Measurements from ENCODE around the gene VSTM2L. TPM values are rescaled to one million over a fixed set of nuclear protein-coding genes. Genes with fewer than 3 reads are reported as not detected.

The VSTM2L gene
- total and polyA plus RNA-seq, 9 donors, result 0.12 to 23.0 (median 0.36) TPM; not detected in 2

DNA sequence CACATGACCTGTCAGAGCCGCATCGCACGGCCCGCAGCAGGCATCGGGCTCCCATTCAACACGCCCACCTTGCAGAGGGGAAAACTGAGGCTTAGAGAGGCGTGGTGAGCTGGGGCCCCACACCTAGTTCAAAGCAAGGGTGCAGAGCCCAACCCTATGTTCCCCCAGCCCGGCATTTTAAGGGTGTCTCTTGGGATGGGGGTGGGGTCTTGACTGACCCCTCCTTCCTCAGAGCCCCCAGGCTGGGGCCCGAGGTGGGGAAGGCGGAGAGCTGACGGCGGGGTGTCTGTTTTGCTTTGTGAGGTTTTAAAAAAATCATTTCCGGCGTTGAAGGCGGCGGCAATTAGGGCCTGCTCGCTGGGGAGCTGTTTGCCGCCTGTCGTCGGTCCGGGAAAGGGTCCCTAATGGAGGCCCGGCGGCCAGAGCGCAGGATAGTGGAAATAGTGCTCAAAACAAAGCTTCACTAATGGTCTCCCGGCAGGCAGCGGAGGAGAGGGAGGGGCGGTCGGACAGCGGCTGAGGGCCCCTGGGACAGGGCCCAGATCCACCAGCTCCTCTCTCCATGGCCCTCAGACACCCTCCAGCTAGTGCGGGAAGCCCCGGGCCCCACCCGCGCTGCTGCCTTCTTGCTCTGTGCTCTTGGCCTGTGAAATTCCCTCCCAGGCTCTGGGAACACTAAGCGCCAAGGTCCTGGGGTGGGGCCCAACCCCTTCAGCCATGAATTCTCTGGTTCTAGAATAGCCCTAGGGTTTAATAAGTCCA, 11.9 kb downstream of the VSTM2L start:
- no peaks in the 10 kb centered on the region for H3K27me3 ChIP-seq
- TF ChIP-seq CTCF (IDR thresholded peaks at IDR 0.05) (no peak), POLR2A (IDR thresholded peaks at IDR 0.05) (no peak), EP300 (IDR thresholded peaks at IDR 0.05) (no peak)
- no peaks in the 10 kb centered on the region for H3K36me3 ChIP-seq
- H3K4me3 ChIP-seq, result peak overlapping the region; percentile 8
- no peaks in the 10 kb centered on the region for H3K4me1 ChIP-seq (ENCODE audit: insufficient read depth)
- no peak for DNase-seq
- intact Hi-C loops (cut with DNase I), result no loop called here
- H3K9me3 ChIP-seq, result no peaks in the 10 kb centered on the region
- H3K27ac ChIP-seq, result no peak overlapping the region
- 3% methylated on average over 34 of the region's 34 CpGs for WGBS, 3 donors

DNA sequence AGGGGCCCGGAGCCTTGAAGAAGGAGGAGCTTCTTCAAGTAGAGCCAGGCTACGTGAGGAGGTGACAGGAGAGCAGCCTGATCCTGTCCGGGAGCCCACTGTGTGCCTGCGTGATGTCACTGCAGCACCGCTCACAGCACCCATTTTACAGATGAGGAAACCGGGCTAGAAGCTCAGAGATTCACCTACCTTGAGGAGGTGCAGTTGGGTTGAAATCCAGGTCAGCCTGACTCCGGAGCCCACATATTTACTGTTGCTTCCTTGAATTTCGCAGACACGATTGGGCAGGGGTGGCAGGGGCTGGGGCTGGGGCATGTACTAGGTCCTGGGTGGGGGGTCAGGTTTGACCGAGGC, 12.5 kb downstream of the VSTM2L start:
- WGBS, 3 donors, result 25 to 34% (median 29%) methylated on average over 10 of the region's 10 CpGs
- no peaks in the 10 kb centered on the region for H3K27me3 ChIP-seq
- H3K4me3 ChIP-seq, result no peak overlapping the region
- TF ChIP-seq POLR2A (IDR thresholded peaks at IDR 0.05) (no peak), CTCF (IDR thresholded peaks at IDR 0.05) (no peak), EP300 (IDR thresholded peaks at IDR 0.05) (no peak)
- H3K9me3 ChIP-seq, result no peaks in the 10 kb centered on the region
- H3K27ac ChIP-seq, result no peak overlapping the region
- no peaks in the 10 kb centered on the region for H3K36me3 ChIP-seq
- DNase-seq, result no peak
- H3K4me1 ChIP-seq (ENCODE audit: insufficient read depth), result no peaks in the 10 kb centered on the region
- intact Hi-C loops (cut with DNase I), result no loop called here

DNA sequence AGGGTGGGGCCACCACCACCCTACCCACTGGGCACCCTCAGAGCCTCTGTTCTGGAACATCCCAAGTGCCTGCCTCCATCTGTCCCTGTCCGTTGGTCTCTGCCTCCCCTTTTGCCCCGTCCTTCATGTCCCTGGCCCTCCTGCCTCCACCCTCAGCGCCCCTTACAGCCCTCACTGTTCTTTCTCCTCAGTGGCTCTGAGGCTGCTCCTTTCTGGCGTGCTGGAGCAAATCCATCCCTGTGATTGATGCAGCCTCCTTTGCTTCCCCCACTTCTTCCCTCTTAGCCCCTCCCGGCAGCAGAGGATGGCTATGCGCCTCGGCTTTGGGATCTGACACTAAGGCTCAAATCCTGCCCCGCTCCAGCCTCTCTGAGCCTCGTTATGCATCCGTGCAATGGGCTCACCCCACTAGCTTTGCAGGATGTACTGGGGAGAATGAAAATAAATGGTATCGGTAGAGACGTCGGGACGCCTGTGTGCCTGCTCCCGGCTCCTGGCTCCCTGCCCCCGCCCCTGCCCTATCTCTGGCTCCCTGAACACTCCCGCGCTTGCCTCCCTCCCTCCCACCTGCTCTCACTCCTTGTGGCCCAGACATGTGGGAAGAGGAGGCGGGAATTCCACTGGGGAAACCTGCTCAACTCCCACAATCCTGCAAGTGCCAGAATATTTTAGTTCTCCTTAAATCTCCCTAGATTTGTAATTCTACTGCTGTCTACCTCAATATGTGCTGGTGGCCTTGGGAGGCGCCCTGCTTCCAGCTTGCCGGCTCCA, 13.1 kb downstream of the VSTM2L start:
- no peaks in the 10 kb centered on the region for H3K36me3 ChIP-seq
- intact Hi-C loops (cut with DNase I), result no loop called here
- H3K4me3 ChIP-seq, result no peak overlapping the region
- no peak for TF ChIP-seq POLR2A (IDR thresholded peaks at IDR 0.05)
- TF ChIP-seq EP300 (IDR thresholded peaks at IDR 0.05), result no peak
- TF ChIP-seq CTCF (IDR thresholded peaks at IDR 0.05), result no peak
- H3K27ac ChIP-seq, result no peak overlapping the region
- 4 to 9% (median 5%) methylated on average over 21 of the region's 21 CpGs for WGBS, 3 donors
- peak in 2 of 5 donors; percentile 36 to 56 for DNase-seq
- H3K4me1 ChIP-seq (ENCODE audit: insufficient read depth), result no peaks in the 10 kb centered on the region
- H3K9me3 ChIP-seq, result no peaks in the 10 kb centered on the region
- H3K27me3 ChIP-seq, result no peaks in the 10 kb centered on the region

DNA sequence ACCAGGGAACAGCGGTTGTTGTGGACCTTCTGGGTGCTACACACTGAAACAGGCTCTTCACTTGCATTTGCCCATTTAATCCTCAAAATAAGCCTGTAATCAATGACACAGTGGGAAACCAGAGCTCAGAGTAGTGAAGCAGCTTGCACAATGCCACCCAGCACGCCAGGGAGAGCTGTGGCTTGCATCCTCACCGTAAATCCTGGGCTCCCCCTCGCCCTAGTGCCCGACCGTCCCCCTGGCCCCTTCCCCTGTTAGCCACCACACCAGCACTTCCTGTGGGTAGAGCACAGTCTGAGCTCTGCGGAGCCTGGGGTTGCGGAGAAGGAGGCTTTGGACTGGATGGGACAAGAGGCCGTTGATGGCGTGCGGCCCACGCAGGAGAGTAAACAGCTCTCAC, 14.5 kb downstream of the VSTM2L start:
- no peaks in the 10 kb centered on the region for H3K9me3 ChIP-seq
- no peak for DNase-seq

More for the DNA sequence above, 14.5 kb downstream of the VSTM2L start:
- no peaks in the 10 kb centered on the region for H3K27me3 ChIP-seq
- intact Hi-C loops (cut with DNase I), result no loop called here
- WGBS, 3 donors, result 72 to 78% (median 72%) methylated on average over 12 of the region's 12 CpGs
- TF ChIP-seq CTCF (IDR thresholded peaks at IDR 0.05) (no peak), EP300 (IDR thresholded peaks at IDR 0.05) (no peak), POLR2A (IDR thresholded peaks at IDR 0.05) (no peak)
- H3K27ac ChIP-seq, result no peak overlapping the region
- H3K36me3 ChIP-seq, result no peaks in the 10 kb centered on the region
- no peak overlapping the region for H3K4me3 ChIP-seq
- H3K4me1 ChIP-seq (ENCODE audit: insufficient read depth), result no peaks in the 10 kb centered on the region
